Right renal cortex interstitium (tissue), 3 donors: Measurements from ENCODE around the gene HVCN1. TPM values are rescaled to one million over a fixed set of nuclear protein-coding genes. Genes with fewer than 3 reads are reported as not detected.
"Not testable (repeated sequence)": the region's sequence is repeated elsewhere in the genome, so short reads cannot be mapped to it uniquely, and the experiment has no call there.

ENCODE experiments used
- DNase-seq, 3 donors: peaks; one replicate each; pipeline ENCODE4 v3.0.0-alpha.2; 2013; ENCODE audit warnings: low read depth in 3 of 3, low spot score in 2 of 3
- polyA plus RNA-seq, 3 donors: library from polyadenylated mRNA; unstranded; fragments of 120-200 nt; gene quantifications; one replicate each; pipeline ENCODE4 v1.2.1, GENCODE V29; 2013; ENCODE audit not compliant: insufficient read length in 3 of 3

HVCN1 gene
- polyA plus RNA-seq, 3 donors = 8.9 to 10.6 (median 8.9) TPM

DNA sequence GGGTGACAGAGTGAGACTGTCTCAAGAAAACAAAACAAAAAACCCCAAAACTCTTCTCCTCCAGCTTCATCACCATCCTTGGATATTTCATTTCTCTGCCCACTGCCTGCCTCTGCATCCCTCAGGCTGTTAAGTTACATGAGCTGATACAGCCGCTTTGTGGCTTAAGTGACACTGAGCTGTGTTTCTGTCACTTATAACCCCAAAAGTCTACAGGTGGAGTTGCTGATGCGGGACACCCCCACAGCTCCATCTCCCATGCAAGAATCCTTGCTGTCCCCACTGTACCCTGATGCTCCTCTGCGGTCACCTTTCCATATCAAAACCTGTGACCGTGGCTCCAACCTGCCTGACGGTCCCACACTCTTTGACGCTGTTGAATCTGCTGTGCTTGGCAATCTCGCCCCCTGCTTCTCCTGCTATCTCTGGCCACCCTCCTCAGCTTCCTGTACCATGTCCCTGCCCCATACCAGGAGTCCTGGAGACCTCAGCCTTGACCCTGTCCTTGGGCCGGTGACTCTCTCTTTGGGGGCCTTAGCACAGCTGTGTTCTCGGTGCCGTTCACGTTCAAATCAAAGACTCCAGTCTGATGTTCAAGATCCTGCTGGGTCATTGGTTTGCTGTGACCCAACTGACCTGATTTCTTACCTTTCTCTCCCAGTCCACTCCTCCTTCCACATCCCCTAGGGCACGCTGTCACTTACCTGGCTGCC is 20.3 kb downstream of the HVCN1 start:
- no peak for DNase-seq

DNA sequence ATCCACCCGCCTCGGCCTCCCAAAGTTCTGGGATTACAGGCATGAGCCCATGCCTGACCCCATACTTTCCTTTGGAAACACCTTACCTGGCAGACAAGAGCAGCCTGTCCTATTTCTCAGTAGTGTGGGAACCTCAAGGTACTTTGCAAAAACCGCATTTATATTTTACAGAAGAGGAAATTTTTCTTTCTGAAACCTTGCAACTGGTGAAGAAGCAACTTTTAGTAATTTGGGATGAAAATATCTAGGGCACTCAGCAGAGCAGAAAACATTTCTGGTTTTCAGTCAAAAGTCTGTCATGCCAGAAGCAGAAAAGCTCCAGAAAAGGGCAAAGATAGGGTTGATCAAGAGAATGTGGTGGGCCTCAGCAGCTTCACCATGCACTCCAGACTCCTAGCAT is 21.2 kb downstream of the HVCN1 start:
- DNase-seq = no peak

DNA sequence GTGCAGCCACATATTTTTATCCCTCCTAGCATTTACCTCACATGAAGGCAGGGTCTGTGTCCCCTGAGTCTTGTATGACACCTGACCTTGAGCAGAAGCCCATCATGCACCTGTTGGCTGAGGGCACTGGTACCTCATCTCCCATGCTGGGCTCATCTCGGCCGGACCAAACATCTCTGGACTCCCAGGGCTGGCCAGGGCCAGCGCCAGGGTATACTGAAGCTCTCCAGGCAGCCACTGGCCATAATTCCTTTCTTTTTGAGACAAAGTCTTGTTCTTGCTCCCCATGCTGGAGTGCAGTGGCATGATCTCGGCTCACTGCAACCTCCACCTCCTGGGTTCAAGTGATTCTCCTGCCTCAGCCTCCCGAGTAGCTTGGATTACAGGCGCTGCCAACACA is 22.0 kb downstream of the HVCN1 start:
- no peak for DNase-seq

DNA sequence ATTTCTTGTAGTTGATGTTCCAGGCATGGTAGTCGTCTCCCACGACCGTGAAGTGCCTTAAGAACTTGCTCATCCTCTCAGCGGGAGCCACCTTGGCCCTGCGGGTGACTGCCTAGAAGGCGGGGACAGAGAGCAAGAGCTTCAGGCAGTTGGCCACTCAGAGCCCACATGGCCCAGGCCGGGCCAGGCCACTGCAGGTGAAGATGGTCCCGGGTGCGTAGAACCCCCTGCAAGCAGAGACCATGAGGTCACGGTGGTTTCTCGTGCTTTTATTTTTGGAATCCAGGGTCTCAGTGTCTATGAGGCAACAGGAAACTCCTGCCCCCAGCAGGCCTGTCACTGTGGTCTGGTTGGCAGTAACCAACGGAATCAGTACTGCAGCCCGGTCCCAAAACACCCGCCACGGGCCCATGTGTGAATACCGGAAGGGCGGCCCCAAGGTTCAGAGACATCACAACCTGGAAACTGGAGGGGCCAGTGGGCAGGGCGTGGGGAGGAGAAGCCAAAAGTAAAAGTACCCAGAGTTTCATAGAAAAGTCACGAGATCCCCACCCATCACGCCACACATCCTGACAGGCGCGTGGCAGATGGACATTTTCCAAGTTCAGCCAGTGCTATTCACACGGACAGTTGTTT is 27.5 kb downstream of the HVCN1 start:
- no peak for DNase-seq

DNA sequence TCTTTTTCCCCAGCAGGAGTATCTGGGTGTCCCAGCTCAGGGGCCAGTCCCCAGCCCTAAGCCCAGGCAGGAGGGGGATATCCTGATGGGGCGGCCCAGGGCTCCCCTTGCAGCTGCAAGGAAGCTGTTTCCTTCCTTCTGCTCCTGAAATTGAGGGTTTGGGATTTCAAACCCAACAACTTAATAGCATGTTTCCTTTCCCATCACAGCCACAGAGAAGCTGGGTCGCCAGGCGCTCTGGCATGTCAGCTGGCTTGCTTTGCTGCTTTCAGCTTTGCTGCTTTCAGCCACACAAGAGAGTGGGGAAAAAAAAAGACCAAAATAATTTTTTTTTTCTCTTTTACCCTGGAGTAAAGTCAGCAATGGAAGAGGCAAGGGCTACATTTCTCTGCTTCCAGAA is 30.0 kb downstream of the HVCN1 start:
- no peak for DNase-seq

DNA sequence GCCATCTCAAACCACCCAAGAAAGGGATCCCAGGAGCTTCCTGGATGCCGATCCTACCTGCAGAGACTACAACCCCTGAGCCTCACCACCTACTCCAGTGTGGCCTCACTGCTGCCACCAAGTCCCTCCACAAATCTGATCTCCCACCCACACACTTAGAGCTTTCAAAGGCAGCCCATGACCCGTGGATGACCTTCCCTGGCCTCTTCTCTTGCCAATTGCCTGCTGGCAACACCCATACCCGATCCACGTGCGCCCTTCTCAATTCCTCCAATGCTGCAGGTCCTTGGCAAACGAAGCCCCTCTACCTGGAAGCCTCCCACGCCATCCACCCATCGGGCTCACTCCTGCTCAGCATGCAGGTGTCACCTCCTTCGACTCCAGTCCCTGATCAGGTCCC is 30.7 kb downstream of the HVCN1 start:
- DNase-seq = no peak

DNA sequence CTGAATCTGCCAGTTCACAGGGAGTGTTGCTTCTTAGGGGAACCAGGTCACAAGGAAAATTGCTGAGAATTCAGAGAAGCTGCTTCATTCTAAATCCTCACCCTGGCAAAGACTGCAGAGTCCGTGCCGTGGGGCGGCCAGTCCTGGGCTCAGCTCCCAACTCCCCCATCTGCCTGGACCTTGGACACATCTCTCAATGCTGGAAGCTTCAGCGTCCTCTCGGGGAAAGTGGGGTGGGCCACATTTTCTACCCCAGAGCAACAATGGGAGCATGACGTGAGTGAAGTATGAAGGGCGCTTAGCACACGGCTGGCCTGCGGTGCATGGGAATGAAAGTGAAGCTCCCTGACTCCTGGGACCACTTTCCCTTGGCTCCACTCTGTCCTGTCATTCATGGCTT is 31.2 kb downstream of the HVCN1 start:
- no peak for DNase-seq

DNA sequence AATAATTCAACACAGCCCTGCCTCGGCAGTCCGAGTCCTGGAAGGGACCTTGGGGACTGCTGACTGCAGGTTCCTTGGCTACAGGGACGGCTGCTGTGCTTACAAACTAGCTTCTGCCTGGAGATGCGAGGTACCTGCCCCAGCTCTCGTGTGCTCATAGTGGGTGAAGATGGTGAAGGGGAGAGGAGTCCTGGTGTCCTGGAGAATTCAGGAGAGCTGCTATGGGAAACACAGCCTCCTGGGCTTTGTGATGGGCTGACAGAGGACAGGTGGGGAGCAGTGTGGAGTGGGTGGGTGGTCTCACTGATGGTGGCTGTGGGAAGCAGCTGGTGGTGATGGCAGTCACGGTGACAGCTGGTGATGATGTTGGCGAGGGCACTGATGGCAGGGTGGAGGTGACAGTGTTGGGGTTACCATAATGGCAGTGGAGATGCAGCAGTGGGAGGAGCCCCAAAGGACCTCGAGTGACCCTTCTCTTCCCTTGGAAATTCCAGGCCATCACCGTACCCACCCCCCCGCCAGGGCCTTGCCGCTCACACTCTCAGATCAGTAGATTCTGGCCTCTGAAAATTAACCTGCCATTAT is 32.8 kb downstream of the HVCN1 start:
- DNase-seq = no peak

DNA sequence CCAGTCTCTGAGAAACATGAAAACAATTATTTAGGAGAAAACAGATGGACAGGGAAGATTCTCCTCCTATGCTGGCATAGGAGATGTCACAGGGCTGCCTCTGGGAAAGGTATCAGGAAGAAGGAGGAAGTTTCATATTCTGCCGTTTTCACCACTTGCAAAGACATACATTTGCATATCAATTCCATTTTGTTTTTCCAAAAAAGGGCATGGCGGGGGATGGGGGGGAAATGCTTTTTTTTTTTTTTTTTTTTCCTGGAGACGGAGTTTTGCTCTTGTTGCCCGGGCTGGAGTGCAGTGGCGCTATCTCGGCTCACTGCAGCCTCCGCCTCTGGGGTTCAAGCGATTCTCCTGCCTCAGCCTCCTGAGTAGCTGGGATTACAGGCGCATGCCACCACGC is 34.7 kb downstream of the HVCN1 start:
- not testable (repeated sequence) for DNase-seq

DNA sequence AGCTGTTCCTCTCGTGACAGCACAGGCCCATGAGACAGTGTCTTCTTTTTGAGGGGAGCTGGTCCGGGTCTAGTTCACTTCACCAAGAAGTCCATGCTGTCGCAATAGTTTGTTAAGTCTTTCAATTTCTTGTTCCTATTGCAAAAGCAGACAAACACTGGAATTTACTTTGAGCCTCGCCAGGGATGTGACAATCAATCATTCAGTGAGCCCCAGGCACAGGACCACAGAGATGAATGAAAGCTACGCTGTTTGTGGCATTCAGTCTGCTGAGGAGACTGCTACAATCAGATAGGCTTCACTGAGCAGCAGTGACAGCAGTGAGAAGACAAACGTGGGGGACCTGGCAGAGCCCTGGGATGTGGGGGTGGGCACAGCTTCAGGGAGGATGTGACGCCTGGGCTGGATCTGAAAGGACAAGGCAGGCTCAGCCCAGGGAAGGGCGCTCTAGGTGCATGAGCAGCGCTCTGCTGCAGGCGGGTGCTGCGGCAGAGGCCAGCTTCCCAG is 39.5 kb downstream of the HVCN1 start:
- DNase-seq = peak in 1 of 3 donors; percentile 23

DNA sequence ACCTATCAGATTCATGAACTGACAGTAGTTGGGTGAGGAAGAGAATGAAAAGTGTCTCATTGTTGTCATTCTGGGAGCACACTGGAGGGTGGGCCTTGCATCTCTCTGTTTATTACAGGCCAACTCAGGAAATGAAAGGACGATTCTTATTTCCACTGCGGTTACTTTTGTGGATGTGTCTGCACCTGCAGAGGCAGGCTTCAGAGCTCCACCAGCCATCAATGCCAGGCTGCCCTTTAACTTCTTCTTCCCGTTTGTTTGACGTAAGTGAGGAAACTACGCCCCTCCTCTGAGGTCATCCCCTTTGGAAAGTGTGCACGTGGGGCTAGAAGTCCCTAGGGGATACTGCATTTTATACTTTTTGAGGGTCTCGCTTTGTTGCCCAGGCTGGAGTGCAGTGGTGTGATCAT is 41.3 kb downstream of the HVCN1 start:
- DNase-seq = no peak

DNA sequence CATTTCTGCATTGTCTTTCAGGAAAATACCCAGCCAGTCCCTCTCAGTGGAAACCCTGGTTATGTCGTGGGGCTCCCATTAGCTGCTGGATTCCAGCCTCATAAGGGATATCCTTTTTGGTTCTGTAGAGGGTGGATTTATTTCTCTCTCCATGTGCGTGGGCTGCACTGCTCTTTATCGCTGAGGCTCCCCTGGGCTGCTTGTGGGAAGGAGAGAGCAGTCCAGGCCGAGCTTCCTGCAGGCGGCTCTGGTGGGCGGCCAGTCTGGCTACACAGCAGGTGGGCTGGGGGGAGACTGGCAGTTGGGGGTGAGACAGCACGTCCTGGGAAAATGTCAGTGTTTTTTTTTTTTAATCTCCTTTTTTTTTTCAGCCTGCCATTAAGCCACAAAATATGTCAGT is 47.4 kb downstream of the HVCN1 start:
- DNase-seq = peak in 1 of 3 donors; percentile 2

DNA sequence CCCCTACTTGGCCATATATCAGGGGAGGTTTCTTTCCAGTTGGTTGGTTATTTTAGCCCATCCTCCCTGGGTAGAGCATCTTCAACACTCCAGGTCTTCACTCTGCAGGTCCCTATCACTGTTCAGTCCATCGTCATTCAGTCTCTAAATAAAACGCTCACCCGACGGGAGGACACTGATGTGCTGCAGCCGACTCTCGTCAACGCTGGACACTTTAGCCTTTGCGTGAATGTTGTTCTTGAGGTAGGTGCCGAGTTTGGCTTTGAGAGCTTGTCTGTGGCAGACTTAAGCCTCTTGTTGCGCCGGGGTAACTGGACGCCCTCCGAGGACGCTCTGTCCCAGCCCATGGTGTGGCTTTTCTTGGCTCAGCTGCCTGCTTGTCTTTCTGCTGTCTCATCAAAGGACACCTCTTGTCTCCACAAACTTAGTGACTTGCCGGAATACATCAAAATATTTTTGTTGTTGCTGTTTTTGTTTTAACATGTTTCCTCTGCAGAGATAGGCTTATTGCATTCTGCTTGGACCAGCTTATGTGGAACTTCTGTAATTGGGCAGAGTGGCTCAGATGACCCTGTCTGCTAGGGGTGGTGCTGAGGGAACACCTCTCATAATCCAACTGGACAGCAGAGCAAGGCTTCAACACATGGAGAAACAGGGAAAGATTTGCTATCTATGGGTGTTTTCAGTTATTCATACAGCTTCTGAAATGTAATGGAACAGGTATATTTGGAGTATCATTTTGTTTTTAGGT is 48.5 kb downstream of the HVCN1 start:
- no peak for DNase-seq

DNA sequence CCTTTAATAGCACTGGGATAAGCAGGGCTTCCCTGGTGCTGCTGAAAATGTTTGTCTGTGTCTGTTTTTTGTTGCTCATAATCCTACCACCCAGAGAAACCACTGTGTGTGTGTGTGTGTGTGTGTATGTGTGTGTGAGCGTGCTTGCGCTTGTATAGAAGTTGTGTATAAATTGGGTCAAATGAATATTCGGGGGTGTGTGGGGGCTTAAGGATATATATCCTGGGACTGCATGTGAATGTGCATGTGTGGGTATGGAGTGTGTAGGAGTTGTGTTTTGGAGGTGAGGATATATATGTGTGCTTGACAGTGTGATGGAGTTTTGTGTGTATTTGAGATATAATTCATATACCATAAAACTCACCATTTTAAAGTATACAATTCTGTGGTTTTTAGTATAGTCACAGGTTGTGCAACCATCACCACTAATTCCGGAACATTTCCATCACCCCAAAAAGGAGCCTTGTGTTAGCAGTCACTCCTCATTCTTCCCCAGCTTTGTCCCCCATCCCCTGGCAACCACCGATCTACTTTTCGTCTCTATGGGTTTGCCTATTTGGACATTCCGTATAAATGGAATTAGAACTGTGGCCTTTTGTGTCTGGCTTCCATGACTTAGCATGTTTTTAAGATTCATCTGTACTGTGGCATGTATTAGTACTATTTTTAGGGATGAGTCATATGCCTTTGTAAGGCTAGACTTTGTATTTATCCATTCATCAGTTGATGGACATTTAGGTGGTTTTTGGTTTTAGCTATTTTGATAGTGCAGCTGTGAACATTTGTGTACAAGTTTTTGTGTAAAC is 49.4 kb downstream of the HVCN1 start:
- no peak for DNase-seq

DNA sequence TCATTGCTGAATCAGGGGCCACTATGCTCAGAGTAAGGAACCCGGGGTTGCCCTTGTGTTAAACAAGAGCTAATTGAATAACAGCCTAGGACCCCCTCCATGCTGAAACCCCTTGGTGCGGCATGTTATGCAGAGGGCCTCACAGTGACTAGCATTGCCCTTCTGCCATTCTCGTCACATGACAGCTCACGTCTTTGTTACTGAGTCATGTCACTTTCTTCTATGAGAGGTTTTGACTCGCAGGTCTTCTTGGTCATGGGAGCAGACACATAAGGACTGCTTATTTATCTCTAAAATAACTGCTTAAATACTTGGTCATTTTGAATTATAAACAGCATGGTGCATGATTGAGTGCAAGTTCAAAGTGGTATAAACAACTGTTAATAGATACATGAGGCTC is 50.1 kb downstream of the HVCN1 start:
- DNase-seq = no peak

DNA sequence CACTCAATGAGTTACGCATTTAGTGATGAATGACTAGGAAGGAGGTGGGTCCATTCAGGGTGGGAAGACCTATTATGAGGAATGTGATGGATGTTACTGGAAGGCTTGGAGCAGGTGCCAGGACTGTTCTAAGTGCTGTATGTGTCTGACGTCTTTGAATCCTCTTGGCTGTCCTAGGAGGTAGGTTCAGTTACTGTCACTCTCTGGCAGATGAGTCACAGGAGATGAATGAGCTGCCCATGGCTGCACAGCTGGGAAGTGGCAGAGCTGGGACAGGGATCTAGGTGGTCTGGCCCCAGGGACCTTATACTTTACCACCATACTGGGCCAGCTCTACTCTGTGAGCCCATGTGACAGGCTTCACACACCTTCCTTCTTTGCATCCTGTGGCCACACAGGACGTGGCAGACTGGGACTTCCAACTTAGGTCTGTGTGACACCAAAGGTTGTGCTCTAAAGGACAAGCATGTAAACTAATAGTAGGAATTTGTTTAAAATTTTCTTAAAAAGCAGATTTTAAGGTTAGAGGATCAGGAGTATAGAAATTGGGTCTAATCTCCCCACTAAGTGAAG is 51.0 kb downstream of the HVCN1 start:
- DNase-seq = no peak

DNA sequence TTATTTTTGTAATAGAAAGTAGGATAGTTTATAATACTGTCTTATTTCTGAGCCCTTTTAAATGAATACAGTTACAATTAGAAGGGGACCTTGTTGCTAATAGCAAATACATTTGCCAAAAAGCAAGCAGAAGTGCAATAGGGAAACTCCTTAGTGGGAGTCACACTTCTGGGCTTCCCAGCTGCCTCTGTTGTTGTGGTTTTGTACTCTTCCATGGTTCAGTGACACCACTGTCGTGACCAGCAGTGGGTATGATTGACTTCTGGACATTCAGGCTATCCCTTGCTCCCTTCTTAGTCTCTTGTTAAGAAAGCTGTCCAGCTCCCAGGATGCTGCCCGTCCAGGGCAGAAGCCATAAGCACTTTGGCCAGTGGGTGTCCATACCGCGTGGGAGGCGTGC is 52.4 kb downstream of the HVCN1 start:
- no peak for DNase-seq

DNA sequence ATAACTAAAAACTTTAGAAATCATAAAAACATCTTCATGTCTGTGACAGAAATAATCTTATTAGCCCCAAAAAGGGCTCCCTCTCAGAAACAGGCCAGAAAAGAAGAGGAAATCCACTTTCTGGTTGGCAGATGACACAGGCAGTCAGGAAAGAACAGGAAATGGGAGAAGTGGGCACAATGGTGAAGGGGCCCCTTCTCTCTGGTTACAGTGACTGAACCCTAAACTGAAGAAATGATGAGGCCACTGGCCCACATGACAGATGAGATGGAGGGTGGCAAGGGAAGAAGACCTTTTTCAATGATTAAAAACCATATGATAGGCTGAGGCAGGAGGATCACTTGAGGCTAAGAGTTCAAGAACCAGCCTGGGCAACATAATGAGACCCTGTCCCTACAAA is 53.9 kb downstream of the HVCN1 start:
- no peak for DNase-seq

DNA sequence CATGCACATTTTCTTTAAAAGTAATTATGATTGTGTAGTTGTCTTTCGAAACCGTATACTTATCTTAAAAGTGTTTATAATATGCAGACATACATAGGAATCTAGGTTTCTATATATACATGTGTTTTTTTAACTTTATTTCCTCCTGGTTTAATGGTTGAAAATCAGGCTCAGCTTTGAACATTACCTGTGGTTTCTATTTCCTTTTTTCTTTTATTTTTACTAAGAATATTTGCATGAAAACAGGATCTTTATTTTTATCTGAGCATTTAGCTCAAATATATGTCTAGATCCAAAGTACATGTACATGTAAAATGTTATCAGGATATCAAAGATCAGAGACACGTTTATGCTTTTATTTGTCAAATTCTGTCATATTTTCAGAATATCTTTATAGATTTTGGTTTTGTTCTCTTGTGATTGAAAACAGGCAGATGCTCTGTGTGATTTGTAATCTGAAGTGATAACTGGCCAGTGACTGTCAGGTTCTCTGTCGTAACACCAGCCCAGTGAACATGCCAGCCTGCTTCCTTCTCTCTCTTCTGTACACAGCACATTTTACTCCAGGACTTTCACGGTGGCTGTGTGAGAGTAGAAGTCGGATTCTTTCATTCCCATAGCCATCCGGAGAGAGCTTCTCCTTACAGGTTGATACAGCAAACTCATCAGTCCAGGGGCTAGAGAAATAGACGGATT is 61.3 kb downstream of the HVCN1 start:
- no peak for DNase-seq

DNA sequence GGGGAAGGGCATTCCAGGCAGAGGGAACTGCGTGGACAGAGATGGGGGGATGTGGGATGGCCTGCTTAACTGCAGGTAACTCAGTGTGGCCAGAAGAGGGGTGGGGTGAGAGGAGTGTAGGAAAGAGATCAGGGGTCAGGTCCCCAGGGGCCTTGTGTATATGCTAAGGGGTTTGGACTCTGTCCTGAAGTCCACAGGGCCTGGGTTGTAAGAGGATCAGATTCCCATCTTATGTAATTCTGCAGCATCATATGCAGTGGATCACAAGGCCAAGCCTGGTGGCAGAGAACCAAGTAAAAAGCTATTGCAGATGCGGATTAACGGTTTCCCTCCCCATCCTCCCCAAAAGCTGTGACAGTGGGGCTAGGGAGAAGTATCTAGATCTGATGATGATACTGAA is 66.3 kb downstream of the HVCN1 start:
- no peak for DNase-seq
